KOPT-K1 (cell line): ENCODE results near the gene WDR76.

ENCODE experiments used
- H3K27ac ChIP-seq: fragments of 200-600 bp; sonication (generic); 2 replicates; pipeline ENCODE4 v1.5.1; 2016; ENCODE audit warnings: antibody characterized with exemption, mild to moderate bottlenecking, low read depth, low read length; ENCODE audit not compliant: poor library complexity, severe bottlenecking
- H3K36me3 ChIP-seq: fragments of 200-600 bp; sonication (generic); 2 replicates; pipeline ENCODE4 v1.5.1; 2017; ENCODE audit warnings: antibody characterized with exemption, mild to moderate bottlenecking, low read length, moderate library complexity; ENCODE audit not compliant: insufficient read depth
- H3K9me3 ChIP-seq: fragments of 200-600 bp; sonication (generic); 2 replicates; pipeline ENCODE4 v1.5.1; 2017; ENCODE audit warnings: antibody characterized with exemption, low read length, mild to moderate bottlenecking; ENCODE audit not compliant: insufficient read depth, poor library complexity, severe bottlenecking

Gene WDR76

DNA sequence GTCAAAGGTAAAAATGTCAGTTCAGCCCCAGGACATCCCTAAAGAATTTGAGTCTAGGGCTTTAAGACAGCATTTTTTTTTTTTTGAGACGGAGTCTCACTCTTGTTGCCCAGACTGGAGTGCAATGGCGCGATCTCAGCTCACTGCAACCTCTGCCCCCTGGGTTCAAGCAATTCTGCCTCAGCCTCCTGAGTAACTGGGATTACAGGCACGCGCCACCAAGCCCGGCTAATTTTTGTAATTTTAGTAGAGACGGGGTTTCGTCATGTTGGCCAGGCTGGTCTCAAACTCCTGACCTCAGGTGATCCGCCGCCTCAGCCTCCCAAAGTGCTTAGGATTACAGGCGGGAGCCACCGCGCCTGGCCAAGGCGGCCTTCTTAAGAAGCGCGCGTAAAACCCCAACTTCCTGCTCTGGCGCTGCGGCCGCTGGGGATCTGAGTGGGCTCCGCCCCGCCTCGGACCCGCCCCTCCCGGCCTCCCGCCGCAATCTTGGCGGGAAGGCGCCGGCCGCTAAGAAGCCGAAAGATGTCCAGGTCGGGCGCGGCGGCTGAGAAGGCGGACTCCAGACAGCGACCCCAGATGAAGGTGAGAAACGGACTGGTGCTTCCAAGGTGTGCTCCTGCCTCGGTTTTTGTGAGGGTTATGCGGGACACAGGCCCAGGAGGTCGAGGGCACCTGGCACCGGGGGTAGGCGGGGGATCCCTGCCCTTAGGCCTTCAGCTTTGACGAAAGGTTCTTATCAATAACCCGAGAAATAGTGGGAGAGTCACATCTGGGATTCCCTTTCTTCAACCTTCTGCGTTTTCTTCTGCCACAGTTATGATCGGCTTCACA is at the start of gene WDR76:
TSS of gene WDR76 (plus strand) at position 495 of the 834 bp plus-strand sequence. CDS start at position 526, 31 bp downstream.
- Histone ChIP-seq H3K9me3 (no peaks in the 10 kb centered on the region), H3K27ac (peak within 1 kb of the TSS; percentile 88), H3K36me3 (peaks cover 34% of the 10 kb centered on the region)

DNA sequence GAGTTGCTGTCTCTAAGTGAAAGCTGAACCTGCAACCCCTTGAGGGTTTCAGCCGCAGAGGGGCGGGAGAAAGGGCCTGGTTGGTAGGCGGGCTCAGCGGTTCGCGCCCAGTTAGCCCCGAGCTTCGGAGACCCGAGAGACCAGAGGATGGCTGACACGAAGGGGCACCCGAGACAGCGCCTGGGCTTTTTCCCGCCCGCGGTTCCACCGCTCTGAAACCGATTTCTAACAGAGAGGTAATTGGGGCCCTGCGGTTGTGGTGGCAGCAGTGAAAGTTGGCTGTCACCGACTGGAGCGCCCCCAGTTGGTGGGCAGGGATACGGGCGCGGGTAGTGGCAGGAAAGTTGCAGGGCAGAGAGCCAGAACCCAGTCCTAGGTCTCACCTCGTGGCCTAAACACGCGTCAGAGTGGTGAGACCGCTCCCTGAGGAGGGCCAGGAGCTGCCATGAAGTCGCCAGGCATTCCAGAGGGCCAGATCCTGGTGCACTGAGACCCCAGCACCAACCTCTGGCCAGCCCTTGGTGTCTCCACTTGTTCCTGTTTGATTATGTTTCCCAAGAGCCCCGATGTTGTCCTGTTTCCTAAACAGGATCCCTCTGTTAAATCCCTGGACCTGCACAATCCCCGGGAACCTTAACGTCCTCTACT is 49.4 kb upstream of the WDR76 start:
- H3K27ac ChIP-seq, result peak overlapping the region; percentile 80
- H3K36me3 ChIP-seq, result peaks cover 17% of the 10 kb centered on the region
- no peaks in the 10 kb centered on the region for H3K9me3 ChIP-seq

DNA sequence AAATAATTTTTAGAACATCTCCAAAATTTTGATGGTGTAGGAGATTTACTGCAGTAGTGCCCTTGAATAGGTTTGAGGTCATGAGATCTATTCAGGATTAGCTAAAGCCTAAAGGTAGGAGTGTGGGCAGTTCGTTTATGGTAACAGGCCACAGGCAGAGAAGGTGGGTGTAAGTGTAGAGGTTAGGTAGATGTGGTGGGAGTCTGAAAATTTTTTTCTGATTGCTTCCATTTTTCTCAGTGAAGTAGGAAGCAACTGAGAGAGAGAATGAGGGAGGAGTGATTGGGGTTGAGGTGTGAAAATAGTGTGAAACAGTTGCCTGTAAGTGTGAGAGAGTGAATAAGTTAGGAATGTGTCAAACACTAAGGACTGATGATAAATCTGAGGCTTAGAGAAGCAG is 47.8 kb upstream of the WDR76 start:
- Histone ChIP-seq H3K9me3 (no peaks in the 10 kb centered on the region), H3K27ac (no peak overlapping the region), H3K36me3 (peaks cover 1% of the 10 kb centered on the region; the same call in 1 of the 2 replicates)

DNA sequence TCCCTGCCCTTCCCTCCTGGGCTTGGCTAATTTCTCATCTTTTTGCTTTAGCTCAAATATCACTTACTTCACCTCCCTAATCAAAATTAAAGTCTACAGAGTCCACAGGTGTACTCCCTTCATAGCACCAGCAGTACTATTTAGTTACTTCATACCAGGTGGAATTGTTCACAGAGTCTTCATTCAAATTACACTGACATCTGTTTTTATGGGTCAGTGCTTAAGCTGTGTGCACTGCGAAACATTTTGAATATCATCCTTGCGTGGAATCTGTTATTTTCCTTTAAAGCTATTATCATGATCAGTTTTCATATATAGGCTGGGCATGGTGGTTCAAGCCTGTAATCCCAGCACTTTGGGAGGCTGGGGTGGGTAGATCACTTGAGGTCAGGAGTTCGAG is 37.4 kb upstream of the WDR76 start:
- no peaks in the 10 kb centered on the region for H3K9me3 ChIP-seq
- H3K36me3 ChIP-seq, result peaks cover 13% of the 10 kb centered on the region
- no peak overlapping the region for H3K27ac ChIP-seq

DNA sequence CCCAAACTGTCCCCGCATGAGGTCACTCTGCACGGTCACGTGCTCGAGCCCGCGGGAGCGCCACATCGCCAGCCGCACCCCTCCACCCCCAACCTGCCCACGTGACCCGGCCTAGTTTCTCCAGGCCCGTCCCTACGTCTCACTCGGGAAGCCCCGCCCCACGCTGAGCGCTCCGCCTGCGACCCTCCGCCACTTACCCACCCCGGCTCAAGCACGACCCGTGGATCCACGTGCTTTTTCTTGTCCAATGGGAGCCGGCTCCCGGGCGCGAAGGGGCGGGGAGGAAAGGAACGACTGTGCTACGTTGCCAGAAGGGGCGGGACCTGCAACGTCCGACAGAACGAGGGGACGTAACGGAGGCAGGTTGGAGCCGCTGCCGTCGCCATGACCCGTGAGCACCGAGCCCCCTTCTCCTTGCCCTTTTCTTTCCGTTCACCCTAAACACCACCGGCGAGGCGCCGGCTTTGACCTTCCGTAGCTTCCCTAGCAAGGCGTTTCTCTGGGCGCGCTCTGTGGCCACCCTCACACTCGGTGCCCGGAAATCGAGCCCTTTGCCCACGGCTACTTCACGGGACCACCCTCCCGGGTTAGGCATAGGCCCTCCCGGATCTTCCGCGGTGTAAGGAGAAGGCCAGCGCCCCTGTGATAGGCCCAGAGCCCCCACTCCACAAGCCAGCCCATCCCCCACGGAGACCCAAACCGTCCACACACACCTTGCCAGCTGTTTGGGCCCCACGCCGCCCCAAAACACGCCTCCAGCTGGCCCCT is 34.6 kb upstream of the WDR76 start, which contains the start of gene SERF2:
TSS of gene SERF2 (plus strand) at position 328 of the 768 bp plus-strand sequence. CDS start at position 385, 57 bp downstream.
- H3K9me3 ChIP-seq, result no peaks in the 10 kb centered on the region
- peaks cover 40% of the 10 kb centered on the region for H3K36me3 ChIP-seq
- peak within 1 kb of the TSS; percentile 95 for H3K27ac ChIP-seq

DNA sequence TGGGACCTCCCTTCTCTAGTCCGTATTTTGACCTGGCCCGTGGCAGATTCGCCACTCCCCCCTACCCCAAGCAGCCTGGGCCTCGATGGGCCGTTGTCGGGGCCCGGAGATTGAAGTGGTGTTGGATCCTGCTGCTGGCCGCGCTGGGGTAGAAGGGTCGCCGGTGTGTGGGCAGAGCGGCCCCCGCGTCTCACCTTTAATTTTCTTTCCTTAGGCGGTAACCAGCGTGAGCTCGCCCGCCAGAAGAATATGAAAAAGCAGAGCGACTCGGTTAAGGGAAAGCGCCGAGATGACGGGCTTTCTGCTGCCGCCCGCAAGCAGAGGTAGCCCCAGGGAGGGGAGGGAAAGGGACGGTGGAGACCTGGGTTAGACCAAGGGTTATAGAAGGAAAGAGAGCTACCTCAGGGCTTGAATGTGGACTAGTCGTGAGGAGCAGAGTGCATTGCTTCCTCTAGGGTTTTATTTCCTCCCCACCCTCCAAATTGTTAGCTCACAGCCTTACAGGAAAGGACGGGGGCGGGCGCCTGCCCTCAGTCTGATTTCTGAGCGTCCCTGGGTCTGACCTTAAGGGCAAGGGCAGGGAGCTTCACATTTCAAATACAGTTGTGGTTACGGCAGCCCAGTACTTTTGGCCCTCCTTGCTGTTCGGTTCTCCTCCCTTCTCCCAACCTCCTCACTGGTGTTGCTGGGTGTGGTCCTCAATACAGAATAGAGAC is 33.9 kb upstream of the WDR76 start:
- Histone ChIP-seq H3K9me3 (no peaks in the 10 kb centered on the region), H3K27ac (peak overlapping the region; percentile 95), H3K36me3 (peaks cover 40% of the 10 kb centered on the region)

DNA sequence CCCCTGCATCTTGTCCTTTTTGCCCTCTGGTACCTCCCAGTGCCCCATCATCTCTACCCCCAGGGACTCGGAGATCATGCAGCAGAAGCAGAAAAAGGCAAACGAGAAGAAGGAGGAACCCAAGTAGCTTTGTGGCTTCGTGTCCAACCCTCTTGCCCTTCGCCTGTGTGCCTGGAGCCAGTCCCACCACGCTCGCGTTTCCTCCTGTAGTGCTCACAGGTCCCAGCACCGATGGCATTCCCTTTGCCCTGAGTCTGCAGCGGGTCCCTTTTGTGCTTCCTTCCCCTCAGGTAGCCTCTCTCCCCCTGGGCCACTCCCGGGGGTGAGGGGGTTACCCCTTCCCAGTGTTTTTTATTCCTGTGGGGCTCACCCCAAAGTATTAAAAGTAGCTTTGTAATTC is 33.2 kb upstream of the WDR76 start:
- no peaks in the 10 kb centered on the region for H3K9me3 ChIP-seq
- peaks cover 45% of the 10 kb centered on the region for H3K36me3 ChIP-seq
- peak overlapping the region; percentile 95 for H3K27ac ChIP-seq

DNA sequence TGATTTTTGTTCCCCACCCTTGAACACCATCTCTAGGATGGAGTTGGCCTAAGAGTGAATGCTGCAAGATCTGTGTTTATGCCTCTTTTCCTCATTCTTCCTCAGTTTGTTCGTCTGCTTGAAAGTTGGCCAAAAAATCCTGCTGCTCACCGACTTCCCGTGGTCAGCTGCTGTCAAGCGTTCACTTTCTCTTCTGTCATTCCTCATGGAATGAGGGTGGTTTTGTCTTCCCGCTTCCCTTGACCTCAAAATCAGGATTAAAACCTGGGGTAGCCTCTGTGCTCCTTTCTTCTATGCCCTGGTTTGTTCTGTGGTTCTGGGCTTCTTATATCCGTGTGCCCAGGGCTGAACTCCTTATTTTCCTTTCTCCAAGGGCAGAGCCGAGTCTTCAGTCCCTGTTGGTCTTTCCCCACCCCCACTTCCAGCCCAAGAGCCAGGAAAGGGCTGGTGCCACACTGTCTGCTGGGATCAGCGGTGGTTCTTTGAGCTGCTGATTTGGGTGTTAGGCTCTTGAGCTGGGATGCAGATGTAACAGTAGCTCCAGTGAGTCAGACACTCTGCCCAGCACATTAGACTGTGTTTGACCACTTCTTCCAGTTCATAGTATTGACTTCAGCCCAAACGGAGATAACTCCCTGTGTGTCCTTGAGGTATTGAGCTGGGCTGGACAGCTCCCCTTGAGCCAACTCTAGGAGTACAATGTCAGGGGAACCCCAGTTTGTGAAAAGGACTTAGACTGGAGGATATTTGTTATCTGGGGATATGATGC is 32.3 kb upstream of the WDR76 start:
- no peaks in the 10 kb centered on the region for H3K9me3 ChIP-seq
- peaks cover 54% of the 10 kb centered on the region for H3K36me3 ChIP-seq

DNA sequence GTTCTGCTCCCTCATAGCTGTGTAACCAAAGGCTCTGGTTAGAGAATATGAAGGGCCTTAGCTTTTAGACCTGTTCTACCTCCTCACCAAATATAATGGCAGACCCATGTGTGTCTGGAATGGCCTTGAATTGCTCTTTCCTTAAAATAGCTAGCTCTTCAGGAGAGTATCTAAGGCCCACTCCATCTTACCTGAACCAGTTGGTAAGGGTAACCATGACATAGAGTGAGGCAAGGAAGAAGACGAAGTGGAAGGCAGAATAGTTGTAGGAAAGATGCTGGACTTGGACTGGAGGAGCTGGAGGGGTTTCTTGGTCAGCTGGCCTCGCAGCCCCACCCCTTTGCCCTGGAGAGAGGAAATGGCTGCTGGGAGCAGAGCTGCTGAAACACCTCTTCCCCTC is 31.6 kb upstream of the WDR76 start:
- Histone ChIP-seq H3K27ac (no peak overlapping the region), H3K36me3 (peaks cover 60% of the 10 kb centered on the region), H3K9me3 (no peaks in the 10 kb centered on the region)

More for the DNA sequence above, 32.3 kb upstream of the WDR76 start:
- H3K27ac ChIP-seq, result no peak overlapping the region

DNA sequence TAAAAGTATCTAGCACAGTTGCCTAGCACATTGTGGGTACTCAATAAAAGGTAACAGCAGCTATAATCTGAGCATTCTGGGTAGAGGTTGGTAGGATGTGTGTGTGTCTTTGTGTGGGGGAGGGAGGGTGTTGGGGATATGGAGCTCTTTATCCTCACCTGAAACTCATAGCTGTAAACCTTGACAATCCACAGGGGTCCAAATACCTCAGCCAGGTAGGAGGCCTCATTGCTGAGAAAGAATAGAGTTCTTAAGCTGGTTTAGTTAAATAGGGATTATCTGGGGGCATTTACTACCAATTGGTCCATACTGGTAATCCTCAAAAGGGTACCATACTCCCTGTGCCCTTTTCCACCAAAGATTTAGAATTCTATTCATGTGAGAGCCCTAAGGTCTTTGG is 30.8 kb upstream of the WDR76 start:
- H3K27ac ChIP-seq, result no peak overlapping the region

DNA sequence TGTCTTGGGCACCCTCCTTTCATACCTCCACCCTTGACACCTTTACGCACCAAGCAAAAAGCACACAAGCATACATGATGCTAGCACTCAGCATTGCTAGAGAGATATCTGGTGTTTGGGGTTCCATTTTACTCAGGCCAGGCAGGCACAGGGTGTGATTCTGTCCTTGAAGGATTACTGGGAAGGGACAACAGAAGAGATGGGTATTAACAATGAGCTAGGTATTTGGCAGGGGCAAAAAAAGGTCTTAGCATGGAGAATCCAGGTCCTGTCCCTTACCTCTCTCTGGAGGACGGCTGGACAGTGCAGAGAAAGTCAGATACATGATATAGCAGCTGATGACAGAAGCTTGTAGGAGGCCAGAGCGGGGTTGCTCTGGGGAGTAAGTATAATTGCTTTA is 30.2 kb upstream of the WDR76 start:
- H3K9me3 ChIP-seq, result no peaks in the 10 kb centered on the region
- H3K27ac ChIP-seq, result no peak overlapping the region
- peaks cover 63% of the 10 kb centered on the region for H3K36me3 ChIP-seq

More for the DNA sequence above, 30.8 kb upstream of the WDR76 start:
- H3K9me3 ChIP-seq, result no peaks in the 10 kb centered on the region
- peaks cover 60% of the 10 kb centered on the region for H3K36me3 ChIP-seq

DNA sequence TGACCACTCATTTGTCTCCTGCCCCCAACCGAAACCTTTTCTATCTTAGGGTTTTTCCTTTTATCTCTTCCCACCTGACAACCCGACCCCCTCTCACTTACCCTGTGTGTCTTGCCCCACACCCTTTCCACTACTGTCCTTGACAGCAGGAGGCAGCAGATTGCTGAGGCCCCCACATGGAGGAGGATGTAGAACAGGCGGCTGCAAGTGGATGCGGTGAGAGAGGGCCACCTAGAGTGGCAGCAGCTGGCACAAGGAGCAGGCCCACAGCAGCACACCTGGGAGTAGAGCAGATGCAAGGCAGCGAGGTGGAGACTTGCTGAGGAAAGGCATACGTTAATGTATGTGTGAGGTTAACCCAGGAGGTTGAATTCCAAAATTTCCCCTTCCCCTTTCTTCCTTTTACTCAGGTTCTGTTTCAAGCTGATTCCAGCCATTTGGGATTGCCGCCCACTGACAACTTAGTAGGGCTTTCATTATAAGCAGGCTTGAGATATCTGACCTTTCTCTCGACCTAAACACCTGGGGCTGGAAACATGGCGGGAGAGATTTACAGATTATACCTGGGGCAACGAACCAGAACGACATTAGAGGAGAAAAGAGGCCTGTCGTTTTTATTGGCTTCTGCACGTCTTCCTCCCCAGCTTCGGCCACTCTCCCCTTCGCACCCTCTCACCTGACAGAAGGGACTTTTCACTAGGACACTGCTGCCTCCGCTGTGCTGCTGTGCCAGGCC is 27.4 kb upstream of the WDR76 start:
- peak overlapping the region; percentile 72 for H3K27ac ChIP-seq
- peaks cover 76% of the 10 kb centered on the region for H3K36me3 ChIP-seq
- H3K9me3 ChIP-seq, result no peaks in the 10 kb centered on the region

DNA sequence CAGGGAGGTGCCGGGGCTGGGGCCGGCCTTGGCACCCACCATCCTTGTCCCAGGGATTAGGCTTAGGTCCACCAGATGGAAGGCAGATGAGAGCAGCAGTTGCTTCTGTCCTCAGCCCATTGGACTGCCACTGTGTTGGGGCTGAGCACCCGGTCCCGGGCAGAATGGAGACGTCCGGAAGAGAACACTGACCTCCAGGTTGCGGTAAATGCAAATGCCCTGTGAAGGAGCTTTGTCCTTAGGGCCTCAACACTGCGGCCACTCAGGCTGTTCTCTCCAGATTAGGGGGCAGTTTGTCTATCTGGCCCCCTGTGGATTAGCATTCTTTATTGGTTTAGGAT is 26.9 kb upstream of the WDR76 start, which contains the start of gene SERINC4:
TSS of gene SERINC4 (minus strand) at position 276 of the 341 bp plus-strand sequence. CDS start at position 42, 234 bp downstream.
- Histone ChIP-seq H3K36me3 (peaks cover 76% of the 10 kb centered on the region), H3K27ac (peak within 1 kb of the TSS; percentile 72), H3K9me3 (no peaks in the 10 kb centered on the region)
